Right renal cortex interstitium (tissue), 3 donors: ENCODE results near the gene HNRNPU. TPM values are rescaled to one million over a fixed set of nuclear protein-coding genes. Genes with fewer than 3 reads are reported as not detected.
A peak's percentile ranks its signal among the peaks of the same experiment; 100 is the strongest.

Experiments
- DNase-seq, 3 donors: peaks; one replicate each; pipeline ENCODE4 v3.0.0-alpha.2; 2013; ENCODE audit warnings: low read depth in 3 of 3, low spot score in 2 of 3
- polyA plus RNA-seq, 3 donors: library from polyadenylated mRNA; unstranded; fragments of 120-200 nt; gene quantifications; one replicate each; pipeline ENCODE4 v1.2.1, GENCODE V29; 2013; ENCODE audit not compliant: insufficient read length in 3 of 3

HNRNPU gene
- 100 to 1,000 TPM; 661 to 708 (median 667) TPM for polyA plus RNA-seq

DNA sequence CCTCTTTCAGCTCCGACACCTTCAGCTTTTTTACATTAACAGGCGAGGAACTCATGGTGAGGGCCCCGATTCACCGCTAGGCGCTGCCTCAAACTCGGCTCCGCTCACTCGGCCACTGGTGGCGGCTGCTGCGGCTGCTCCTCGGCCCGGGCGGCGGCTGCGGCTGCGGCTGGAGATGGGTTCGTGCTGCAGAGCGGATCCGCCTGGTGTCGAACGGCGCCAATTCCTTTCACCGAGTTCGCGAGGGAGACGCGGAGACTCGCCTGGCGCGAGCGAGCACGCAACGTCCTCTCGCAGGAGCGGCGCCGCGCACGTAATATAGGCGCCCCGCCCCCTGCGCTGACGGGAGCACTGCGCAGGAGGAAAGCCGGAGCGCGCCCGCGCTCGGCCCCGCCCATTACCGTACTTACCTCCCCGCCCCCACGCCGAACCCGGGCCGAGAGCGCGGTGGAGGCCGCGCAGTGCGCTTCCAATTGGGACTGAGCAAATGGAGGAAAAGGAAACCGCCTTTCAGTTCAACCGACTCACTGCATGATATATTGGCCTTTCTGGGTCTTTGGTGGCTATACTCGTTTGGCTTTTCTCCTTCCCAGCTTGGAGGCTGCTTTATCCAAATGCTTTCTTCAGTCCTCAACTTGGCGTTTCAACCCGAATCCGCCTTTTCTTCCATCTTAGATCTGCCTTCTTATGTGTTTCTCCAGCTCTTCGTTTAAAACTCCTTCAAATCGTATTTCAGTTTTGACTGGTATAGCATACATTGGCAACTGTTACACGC lies at the start of gene HNRNPU:
Gene HNRNPU (minus strand): TSS at position 291 of the 775 bp plus-strand sequence. CDS start 236 bp downstream, at position 55.
- DNase-seq = peak; percentile 92 to 94 (median 93)

DNA sequence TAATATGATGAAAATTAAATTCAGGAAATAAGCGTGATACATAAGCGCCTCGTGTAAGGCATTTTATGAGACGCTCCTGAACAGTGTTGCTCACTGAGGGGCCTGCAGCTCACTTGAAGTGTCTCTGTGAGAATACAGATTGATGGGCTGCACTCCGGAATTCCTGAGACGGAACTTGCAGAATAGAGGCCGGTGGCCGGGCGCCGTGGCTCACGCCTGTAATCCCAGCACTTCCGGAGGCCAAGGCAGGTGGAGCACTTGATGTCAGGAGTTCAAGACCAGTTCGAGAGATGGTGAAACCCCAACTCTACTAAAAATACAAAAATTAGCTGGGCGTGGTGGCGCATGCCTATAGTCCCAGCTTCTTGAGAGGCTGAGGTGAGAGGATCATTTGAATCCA lies 49.5 kb upstream of the HNRNPU start:
- no peak for DNase-seq

DNA sequence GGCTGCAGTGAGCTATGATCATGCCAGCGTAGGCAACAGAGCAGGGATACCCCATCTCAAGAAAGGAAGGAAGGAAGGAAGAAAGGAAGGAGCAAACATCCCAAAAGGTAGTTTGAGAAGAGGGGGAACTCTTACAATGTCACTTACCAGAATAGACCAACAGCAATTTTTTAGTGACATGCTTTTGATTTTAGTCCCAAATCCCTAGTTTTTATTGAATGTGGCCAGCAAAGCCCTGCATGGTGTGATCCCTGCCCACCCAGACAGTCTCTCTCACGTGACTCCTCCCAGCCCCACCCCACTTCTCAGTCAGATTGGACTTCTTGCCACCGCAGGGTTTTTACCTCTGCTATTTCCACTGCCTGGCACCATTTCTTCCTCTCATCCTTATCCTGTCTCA lies 39.8 kb upstream of the HNRNPU start:
- no peak for DNase-seq

DNA sequence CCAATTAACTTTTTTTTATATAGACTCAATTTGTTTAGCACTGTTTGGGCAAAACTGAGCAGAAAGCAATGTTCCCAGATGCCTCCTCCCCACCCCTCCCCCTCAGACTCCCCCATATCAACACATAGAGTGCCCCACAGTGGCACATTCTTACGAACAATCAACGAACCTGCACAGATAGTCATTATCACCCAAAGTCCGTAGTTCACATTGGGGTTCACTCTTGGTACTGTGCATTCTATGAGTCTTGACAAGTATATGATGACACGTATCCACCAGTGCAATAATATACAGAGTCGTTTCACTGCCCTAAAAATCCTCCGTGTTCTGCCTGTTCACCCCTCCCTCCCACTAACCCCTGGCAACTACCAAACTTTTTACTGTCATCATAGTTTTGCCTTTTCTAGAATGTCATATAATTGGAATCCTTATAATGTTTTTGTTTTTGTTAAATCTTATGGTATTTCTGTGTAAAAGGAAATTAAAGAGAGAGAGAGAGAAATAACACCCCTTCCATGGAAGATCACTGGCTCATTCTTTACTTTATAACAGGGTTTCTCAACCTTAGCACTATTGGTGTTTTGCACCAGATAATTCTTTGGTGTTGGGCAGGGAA lies 37.2 kb upstream of the HNRNPU start:
- no peak for DNase-seq

DNA sequence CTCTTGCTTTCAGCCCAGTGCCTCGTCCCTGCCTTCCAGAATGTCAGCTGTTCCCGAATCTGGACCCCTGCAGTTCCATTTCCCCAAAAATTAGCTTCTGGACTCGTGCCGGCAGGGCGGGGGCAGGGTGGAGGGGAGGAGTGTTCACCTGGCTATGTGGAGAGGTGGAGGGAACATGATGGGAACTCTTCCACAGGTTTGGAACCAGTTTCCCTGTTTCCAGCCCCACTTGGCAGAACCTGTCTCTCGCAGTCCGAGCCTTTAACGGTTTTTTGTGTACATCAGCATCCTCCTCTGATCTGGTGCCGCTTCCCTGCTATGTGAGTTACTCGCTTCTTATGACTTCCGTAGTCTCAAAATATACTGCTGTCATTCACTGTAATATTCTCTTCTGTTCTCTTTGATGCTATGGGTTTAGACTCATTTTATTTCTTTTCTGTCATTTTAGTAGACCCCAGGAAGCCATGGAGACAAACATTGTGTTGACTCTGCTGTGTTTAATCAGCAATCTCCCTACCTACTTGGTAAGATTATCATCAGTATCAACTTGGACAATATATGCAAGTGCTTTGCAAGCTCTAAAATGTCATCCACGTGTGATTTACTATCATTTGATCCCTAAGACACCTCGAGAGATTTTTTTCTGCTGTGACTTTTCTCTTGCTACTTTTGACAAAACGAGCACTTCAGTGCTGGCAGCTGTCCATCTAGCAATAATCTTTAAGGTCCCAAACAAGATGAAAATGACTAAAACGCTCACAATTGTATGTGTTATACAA lies 33.3 kb upstream of the HNRNPU start:
- no peak for DNase-seq

DNA sequence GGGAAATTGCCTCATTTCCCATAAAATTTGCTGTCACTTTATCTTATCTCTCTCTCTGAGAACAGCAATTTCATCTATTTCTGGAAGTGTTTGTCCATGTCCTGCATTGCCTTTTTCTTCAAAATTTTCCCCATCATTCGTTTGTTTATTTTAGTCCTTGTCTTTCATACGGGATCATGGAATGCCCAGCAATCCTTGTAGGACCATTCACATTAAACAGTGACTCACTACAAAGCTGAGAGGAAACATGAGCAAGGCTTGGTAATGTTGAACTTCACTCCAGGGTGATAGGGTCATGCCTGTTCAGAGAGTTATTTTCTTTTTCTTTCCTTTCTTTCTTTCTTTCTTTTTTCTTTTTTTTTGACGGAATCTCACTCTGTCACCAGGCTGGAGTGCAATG lies 32.2 kb upstream of the HNRNPU start:
- DNase-seq = no peak

DNA sequence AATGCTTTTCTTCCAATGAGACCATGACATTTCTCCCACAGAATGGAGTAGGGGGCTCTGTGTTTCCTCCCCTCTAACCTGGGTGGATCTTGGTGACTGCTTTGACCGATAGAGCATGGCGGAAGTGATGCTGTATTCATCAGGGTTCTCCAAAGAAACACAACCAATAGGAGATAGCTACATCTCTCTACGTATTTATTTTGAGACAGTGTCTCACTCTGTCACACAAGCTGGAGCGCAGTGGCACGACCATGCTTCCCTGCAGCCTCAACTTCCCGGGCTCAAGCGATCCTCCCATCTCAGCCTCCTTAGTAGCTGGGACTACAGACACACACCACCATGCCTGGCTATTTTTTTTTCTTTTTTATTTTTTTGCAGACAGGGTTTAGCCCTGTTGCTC lies 29.5 kb upstream of the HNRNPU start:
- no peak for DNase-seq

DNA sequence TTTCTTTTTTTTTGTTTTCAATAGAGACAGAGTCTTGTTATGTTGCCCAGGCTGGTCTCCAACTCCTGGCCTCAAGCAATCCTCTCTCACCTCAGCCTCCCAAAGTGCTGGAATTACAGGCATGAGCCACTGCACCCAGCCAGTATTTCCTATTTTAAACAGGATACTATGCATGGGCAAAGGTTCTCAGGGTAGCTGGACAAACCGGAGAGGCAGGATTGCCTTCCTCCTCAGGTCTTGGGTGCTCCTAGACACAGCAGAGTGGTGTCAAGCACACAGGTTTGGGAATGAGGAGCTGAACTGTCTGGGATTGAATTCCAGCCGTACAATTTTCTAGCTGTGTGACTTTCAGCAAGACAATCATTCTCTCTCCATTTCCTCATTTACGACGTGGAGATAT lies 22.9 kb upstream of the HNRNPU start:
- DNase-seq = no peak

DNA sequence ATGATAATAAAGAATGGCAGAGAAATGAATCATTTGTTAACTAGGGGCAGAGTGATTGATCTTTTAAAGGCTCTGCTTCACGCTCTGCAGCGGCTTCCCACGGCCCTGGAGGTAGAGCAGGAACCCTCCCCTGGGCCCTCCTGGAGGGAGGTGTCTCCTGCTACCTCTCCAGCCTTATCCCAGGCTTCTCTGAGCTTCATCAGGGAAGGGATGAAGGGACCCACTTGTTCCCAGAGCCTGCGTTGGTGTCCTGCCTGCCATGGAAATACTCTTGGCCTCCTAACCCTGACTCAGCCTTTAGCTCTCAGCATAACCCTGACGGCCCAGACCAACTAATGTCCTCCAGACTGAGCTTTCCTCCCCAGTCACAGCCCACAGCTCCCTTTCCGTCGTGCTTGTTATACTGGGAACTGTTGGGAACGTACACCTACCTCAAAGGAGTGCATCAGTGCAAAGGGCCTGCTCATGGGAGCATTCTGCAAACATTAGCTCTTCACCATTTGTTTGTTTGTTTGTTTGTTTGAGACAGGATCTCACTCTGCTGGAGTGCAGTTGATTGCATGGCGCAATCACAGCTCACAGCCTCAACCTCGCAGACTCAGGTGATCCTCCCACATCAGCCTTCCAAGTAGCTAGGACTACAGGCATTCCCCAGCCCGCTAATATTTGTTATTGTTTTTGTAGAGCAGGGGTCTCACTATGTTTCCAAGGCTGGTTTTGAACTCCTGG lies 17.4 kb upstream of the HNRNPU start:
- DNase-seq = no peak

DNA sequence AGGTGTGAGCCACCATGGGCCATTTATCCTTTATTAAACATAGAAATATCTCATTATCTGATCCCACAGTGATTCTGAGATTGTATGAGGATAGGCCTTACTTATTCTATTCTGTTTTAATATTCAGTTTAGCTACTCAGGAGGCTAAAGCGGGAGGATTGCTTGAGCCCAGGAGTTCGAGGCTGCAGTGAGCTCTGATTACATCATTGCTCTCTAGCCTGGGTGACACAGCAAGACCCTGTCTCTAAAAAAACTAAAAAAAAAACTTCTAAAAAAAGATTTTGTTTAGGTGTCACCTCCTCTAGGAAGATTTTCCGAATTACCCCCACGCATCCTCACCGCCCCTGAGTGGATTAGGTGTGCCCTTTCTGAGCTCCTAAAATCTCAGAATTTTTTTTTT lies 14.3 kb upstream of the HNRNPU start:
- no peak for DNase-seq

DNA sequence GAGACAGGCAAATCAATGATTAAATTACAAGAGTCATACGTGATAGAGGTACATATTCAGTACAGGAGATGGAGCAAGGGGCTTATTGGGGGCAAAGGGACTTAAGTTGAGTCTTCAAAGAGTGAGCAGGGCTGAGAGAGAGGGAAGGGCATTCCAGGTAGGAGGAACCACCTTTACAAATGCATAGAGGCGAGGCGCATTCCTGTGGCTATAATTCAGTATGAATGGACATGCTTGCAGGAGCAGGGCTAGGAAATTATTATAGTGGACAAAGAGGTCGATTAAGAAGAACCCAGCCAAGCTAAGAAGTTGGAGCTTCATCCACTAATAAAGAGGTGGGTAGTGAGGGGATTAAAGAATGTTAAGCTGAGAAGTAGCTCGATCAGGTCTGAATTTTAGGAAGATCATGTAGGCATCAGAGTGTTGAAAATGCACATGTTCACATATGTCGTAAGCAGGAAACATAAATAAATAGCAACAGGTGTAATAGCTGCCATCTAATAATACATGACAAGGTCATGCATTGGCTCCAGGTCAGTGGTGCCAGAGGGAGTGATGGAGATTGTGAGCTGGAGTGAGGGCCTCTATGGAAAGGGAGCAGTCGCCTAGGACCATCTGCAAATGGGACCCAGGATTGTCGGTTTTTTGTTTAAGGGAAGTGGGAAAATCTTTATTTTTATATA lies 12.0 kb upstream of the HNRNPU start:
- DNase-seq = no peak

DNA sequence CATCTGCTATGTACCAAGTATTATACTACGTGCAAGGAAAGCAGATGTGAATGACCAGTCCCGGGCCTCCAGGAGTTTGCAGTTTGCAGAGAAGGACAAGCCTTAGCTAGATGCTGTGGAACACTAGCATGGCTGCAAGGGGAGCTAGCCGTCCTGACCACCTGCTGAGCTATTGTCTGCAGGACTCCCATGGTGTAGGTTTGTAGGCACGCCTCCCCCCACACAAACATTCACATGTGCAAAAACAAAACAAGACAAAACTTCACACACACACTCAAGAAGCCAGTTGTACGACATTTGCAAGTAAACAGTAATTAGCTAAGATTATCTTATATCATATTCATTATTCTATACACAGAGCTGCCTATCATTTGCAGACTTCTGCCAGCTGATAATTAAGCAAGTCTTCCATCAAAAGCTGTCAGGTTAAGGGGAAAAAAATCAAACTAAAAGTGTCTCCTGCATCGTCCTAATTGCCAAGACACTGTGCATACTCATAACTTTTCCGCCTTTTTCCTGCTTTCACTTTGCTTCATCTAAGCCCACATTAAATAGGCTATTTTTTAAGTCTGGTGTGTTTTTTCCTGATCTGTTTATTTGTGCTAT lies 10.7 kb upstream of the HNRNPU start:
- no peak for DNase-seq

DNA sequence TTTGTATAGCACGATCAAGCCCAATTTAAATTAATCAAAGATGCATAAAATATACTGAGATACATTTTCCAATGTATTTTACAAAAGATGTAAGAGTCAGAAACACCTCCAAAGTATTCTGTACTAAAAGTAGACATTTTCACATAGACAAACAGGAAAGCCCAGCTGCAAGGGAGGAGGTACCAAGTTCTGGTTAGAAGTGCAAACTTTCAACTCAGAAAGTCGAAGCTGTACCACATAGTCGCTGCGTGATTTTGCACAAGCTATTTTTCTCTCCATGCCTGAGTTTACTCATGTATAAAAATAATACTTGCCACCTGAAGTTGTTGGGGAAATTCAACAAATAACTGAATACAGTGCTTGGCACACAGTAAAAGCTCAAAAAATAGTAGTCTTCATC lies 5.6 kb upstream of the HNRNPU start:
- no peak for DNase-seq

DNA sequence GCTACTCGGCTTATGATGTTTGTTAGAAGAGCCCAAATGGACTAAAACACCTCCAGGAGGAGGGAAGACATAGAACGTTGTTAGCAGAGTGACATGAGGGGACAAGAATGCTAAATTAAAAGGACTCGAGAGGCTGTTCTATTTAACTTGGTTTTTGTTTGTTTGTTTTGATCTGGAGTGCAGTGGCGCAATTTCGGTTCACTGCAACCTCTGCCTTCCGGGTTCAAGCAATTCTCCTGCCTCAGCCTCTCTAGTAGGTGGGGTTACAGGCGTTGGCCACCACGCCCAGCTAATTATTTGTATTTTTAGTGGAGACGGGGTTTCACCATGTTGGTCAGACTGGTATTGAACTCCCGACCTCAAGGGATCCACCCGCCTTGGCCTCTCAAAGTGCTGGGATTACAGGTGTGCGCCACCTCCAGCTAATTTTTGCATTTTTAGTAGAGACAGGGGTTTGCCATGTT lies 5.1 kb upstream of the HNRNPU start:
- no peak for DNase-seq

DNA sequence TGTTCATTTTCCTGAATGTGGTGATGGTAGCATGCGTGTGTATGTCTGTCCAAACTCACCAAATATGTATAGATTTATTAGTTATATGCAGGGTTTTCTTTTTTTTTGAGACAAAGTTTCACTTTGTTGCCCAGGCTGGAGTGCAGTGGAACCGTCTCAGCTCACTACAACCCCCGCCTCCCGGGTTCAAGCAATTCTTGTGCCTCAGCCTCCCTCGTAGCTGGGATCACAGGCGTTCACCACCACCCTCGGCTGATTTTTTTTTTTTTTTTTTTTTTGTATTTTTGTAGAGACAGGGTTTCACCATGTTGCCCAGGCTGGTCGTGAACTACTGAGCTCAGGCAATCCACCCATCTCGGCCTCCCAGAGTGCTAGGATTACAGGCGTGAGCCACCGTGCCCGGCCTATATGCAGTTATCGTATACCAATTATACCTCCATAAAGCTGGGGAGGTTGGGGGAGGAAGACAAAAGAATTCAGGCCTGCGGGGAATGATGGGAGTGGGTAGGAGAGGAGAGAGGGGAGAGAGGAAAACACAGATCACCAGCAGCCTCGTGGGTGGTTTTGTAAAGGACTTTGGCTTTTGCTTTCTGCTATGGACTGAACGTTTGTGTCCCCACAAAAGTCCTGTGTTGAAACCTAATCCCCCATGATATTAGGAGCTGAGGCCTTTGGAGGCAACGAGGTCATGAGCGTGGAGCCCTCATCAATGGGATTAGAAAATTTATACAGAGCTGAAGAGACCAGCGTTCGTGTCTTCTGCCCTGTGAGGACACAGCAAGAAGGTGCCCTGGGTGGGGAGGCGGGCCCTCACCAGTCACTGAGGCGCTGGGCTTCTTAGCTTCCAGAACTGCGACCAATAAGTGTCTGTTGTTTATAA lies 4.4 kb upstream of the HNRNPU start:
- no peak for DNase-seq

DNA sequence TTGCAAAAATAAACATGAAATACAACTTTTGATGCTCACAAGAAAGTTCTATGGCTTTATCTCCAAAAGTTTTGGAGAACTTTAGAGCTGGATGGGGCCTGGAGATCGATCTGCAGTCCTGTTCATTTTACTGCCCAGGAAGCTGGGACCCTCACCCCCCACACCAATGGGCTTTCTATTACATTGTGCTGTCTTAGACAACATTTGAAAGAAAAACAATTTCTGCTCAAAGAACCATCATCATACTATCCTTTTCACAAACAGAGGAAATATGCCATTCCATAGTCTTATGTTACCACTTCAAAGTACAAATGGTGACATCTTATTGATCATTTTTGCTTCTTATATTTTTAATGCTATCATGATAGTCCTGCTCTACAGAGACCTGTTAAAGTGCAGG lies 2.0 kb upstream of the HNRNPU start:
- no peak for DNase-seq

DNA sequence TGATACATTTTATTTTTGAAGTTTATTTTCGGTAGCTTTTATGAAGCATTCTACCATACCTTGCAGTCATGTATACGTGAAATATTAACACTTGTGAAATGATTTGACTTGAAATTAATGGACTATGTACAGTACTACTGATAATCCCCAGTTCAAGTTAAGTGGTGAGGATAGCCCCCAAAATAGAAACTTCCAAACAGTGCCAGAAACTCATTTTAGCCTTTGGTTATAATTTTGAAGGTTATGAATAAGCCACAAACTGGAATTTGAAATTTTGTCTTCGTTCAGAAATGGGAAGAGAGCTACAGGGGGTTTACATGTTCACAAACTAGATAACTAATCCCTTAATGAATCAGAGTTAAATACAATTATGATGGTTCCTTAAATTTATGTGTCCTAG lies 1.5 kb upstream of the HNRNPU start:
- no peak for DNase-seq

DNA sequence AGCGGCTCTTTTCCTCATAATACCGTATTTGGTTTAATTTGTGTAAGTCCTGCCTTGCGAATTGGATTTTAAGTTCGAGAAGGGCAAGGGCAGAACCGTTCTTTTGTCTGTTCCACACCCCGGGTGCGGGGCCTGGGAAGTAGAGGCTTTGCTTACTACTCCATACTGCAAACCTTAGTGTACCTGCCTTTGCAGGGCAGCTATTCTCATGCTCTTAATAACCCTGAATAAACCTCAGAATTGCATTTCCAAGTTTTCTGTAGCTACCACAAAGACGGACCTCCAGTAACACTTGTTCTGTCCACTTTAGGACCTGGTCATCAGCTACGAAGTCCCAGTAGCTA lies 657 bp upstream of the HNRNPU start:
- DNase-seq = no peak
